Embryonic facial prominence (tissue), 1 donor: ENCODE results near the gene BTBD10.

Source experiments
- DNase-seq: peaks from one replicate; pipeline ENCODE4 v3.0.0-alpha.2; 2016; ENCODE audit errors: extremely low spot score

The BTBD10 gene

GRCh38 chr11:13339195-13340153 is 123.5 kb downstream of the BTBD10 start:
- DNase-seq, result no peak

- DNase-seq, result no peak
These were observed 124.5 kb downstream of the BTBD10 start for GRCh38 chr11:13338427-13339069.

GRCh38 chr11:13338019-13338426 is 125.0 kb downstream of the BTBD10 start:
- no peak for DNase-seq
